GM12874 (cell line): ENCODE results near the gene ZCCHC17.

Experiments
- CTCF ChIP-seq: IDR thresholded peaks from 2 replicates; pipeline ENCODE4 v1.5.1; 2011; ENCODE audit warnings: low read depth, mild to moderate bottlenecking, control low read depth, low read length, moderate library complexity; ENCODE audit not compliant: insufficient read depth

Gene ZCCHC17

GRCh38 chr1:31378001-31378400, 81.2 kb downstream of the ZCCHC17 start:
- no peak for TF ChIP-seq CTCF

- TF ChIP-seq CTCF: no peak
Measured at GRCh38 chr1:31380181-31380580, 83.3 kb downstream of the ZCCHC17 start.

- TF ChIP-seq CTCF: no peak
Measured at GRCh38 chr1:31381394-31382294, 84.8 kb downstream of the ZCCHC17 start.

- no peak for TF ChIP-seq CTCF
Measured at GRCh38 chr1:31382379-31382989, 85.7 kb downstream of the ZCCHC17 start.

- TF ChIP-seq CTCF: no peak
Measured at GRCh38 chr1:31383967-31384366, 87.1 kb downstream of the ZCCHC17 start.

- TF ChIP-seq CTCF: no peak
Measured at GRCh38 chr1:31387612-31388011, 90.8 kb downstream of the ZCCHC17 start.

- TF ChIP-seq CTCF: no peak
Measured at GRCh38 chr1:31389616-31390015, 92.8 kb downstream of the ZCCHC17 start.
